Prostate gland (tissue), 2 donors: ENCODE data around the gene TAGLN.

ENCODE experiments used
- CTCF ChIP-seq, 4 experiments: fragments of 200-600 bp in 2 of 4; fragments of 450-650 bp in 2 of 4; sonication (generic) in 2 of 4; IDR thresholded peaks; 1 replicate in 3 of 4; 2 replicates in 1 of 4; pipeline ENCODE4 v1.5.1; 2016 to 2019; ENCODE audit warnings: antibody characterized with exemption in 4 of 4, mild to moderate bottlenecking in 2 of 4, moderate library complexity in 2 of 4
- POLR2AphosphoS5 ChIP-seq: sonication (generic); formaldehyde crosslinking; IDR thresholded peaks from one replicate; pipeline ENCODE4 v1.6.1; 2017; ENCODE audit warnings: antibody characterized with exemption

- TF ChIP-seq CTCF (IDR thresholded peaks at IDR 0.05) (no peak), POLR2AphosphoS5 (no peak)
These were observed 24.0 kb downstream of the TAGLN start for GRCh38 chr11:117222991-117223740.
